OCI-LY1 (cell line): ENCODE data around the gene TARS1.
"Not testable (repeated sequence)": the region's sequence is repeated elsewhere in the genome, so short reads cannot be mapped to it uniquely, and the experiment has no call there.

Source experiments
- H2AFZ ChIP-seq: fragments of 200-600 bp; sonication (generic), shearing (Covaris generic); 2 replicates; pipeline ENCODE4 v1.6.0; 2014; ENCODE audit warnings: antibody characterized with exemption, mild to moderate bottlenecking, low read length
- H3F3A ChIP-seq: fragments of 200-600 bp; sonication (generic), shearing (Covaris generic); 2 replicates; pipeline ENCODE4 v1.6.0; 2014; ENCODE audit warnings: mild to moderate bottlenecking, antibody characterized with exemption, low read length, moderate library complexity; ENCODE audit not compliant: insufficient read depth
- H3K27ac ChIP-seq: fragments of 200-600 bp; sonication (generic); 2 replicates; pipeline ENCODE4 v1.5.1; 2014; ENCODE audit warnings: low read length, mixed run types, mild to moderate bottlenecking, low read depth; ENCODE audit not compliant: poor library complexity, severe bottlenecking
- H3K27me3 ChIP-seq: fragments of 200-600 bp; sonication (generic); 2 replicates; pipeline ENCODE4 v1.6.0; 2014; ENCODE audit warnings: antibody characterized with exemption, mild to moderate bottlenecking, low read length, moderate library complexity; ENCODE audit not compliant: insufficient read depth
- H3K36me3 ChIP-seq: fragments of 200-600 bp; sonication (generic); 2 replicates; pipeline ENCODE4 v1.6.1; 2014; ENCODE audit warnings: mild to moderate bottlenecking, antibody characterized with exemption, low read length, moderate library complexity, mixed read lengths; ENCODE audit not compliant: insufficient read depth
- H3K4me1 ChIP-seq: fragments of 200-600 bp; sonication (generic); 2 replicates; pipeline ENCODE4 v1.5.1; 2014; ENCODE audit warnings: mild to moderate bottlenecking, low read length, moderate library complexity; ENCODE audit not compliant: insufficient read depth, severe bottlenecking
- H3K4me2 ChIP-seq: fragments of 200-600 bp; sonication (generic), shearing (Covaris generic); 2 replicates; pipeline ENCODE4 v1.6.1; 2014; ENCODE audit warnings: low read length
- H3K4me3 ChIP-seq: fragments of 200-600 bp; sonication (generic); 2 replicates; pipeline ENCODE4 v1.5.1; 2014; ENCODE audit warnings: low read length, low read depth, mild to moderate bottlenecking, mixed read lengths; ENCODE audit not compliant: poor library complexity, severe bottlenecking
- H3K79me2 ChIP-seq: fragments of 200-600 bp; shearing (Covaris generic); 2 replicates; pipeline ENCODE4 v1.6.1; 2016; ENCODE audit warnings: mixed run types, low read length, mixed read lengths; ENCODE audit not compliant: insufficient read depth
- H3K9ac ChIP-seq: fragments of 200-600 bp; sonication (generic), shearing (Covaris generic); 2 replicates; pipeline ENCODE4 v1.6.1; 2014; ENCODE audit warnings: mild to moderate bottlenecking, low read length, mixed read lengths
- H3K9me2 ChIP-seq: fragments of 200-600 bp; sonication (generic), shearing (Covaris generic); 2 replicates; pipeline ENCODE4 v1.6.1; 2014; ENCODE audit warnings: low read depth, mild to moderate bottlenecking, low read length, mixed read lengths
- H3K9me3 ChIP-seq: fragments of 200-600 bp; shearing (Covaris generic); 2 replicates; pipeline ENCODE4 v1.6.1; 2014; ENCODE audit warnings: low read length, mixed read lengths
- H4K20me1 ChIP-seq: fragments of 200-600 bp; sonication (generic), shearing (Covaris generic); 2 replicates; pipeline ENCODE4 v1.6.0; 2016; ENCODE audit warnings: mild to moderate bottlenecking, low read length; ENCODE audit not compliant: insufficient read depth
- EZH2 ChIP-seq: fragments of 200-600 bp; sonication (generic), shearing (Covaris generic); IDR thresholded peaks from 2 replicates; pipeline ENCODE4 v1.8.0; 2017; ENCODE audit warnings: borderline replicate concordance, mixed run types, mild to moderate bottlenecking, antibody characterized with exemption, low read length, moderate library complexity, mixed read lengths
- TF ChIP-seq, protein P1 (sequence below): fragments of 200-600 bp; sonication (generic), shearing (Covaris generic); IDR thresholded peaks from 2 replicates; pipeline ENCODE4 v1.5.1; 2017; ENCODE audit warnings: mild to moderate bottlenecking, antibody characterized with exemption, low read length, moderate library complexity, mixed read lengths

TARS1 gene

DNA sequence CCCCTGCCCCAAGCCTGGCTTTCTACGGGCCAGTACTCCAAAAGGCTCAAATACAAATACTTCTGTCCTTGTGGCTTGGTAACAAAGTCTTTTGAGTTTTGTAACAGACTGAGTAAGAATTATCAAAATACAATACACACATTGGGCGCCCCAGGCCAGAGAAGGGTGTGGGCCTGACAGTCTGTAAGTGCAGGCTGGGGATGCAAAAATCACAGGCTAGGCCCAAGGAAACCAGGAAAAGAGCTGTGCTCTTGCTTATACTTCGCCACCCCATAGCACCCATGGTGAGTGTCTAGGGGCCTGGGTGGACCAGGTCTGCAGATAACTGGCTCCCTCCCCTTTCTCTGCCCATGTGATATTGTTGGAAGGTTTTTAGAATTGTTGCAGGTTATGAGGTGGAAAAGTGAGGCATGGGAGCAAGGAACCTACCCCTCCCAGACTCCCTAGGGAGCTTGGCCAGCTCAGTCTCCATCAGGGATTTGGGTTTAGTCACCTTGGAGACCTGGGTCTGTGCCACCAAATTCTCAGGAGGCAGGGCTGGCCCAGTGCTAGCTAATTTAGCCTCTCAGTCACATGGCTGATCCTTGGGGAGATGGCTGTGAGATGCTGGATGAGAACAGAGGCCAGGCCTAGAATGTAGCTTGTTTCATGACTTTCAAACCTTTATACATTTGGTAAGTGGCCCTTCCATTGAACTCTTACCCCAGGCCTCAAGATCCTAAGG, 72.9 kb downstream of the TARS1 start:
- Histone ChIP-seq H3K79me2 (no peaks in the 10 kb centered on the region), H3K4me3 (no peak overlapping the region), H3K4me2 (no peak overlapping the region), H4K20me1 (no peaks in the 10 kb centered on the region), H3K9me2 (no peaks in the 10 kb centered on the region), H3K9me3 (no peaks in the 10 kb centered on the region), H3K36me3 (no peaks in the 10 kb centered on the region), H3K9ac (no peak overlapping the region), H2AFZ (no peak overlapping the region), H3F3A (no peaks in the 10 kb centered on the region), H3K27me3 (no peaks in the 10 kb centered on the region), H3K27ac (no peak overlapping the region), H3K4me1 (no peaks in the 10 kb centered on the region)
- TF ChIP-seq, protein P1, sequence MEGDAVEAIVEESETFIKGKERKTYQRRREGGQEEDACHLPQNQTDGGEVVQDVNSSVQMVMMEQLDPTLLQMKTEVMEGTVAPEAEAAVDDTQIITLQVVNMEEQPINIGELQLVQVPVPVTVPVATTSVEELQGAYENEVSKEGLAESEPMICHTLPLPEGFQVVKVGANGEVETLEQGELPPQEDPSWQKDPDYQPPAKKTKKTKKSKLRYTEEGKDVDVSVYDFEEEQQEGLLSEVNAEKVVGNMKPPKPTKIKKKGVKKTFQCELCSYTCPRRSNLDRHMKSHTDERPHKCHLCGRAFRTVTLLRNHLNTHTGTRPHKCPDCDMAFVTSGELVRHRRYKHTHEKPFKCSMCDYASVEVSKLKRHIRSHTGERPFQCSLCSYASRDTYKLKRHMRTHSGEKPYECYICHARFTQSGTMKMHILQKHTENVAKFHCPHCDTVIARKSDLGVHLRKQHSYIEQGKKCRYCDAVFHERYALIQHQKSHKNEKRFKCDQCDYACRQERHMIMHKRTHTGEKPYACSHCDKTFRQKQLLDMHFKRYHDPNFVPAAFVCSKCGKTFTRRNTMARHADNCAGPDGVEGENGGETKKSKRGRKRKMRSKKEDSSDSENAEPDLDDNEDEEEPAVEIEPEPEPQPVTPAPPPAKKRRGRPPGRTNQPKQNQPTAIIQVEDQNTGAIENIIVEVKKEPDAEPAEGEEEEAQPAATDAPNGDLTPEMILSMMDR: no peak
- TF ChIP-seq EZH2: no peak

DNA sequence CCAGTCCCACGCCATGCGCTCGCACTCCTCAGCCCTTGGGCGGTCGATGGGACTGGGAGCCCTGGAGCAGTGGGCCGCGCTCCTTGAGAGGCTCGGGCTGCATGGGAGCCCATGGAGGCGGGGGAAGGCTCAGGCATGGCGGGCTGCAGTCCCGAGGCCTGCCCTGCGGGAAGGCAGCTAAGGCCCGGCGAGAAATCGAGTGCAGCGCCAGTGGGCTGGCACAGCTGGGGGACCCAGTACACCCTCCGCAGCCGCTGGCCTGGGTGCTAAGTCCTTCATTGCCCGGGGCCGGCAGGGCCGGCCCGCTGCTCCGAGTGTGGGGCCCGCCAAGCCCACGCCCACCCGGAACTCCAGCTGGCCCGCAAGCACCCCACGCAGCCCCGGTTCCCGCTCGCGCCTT, 74.6 kb downstream of the TARS1 start:
- H3K4me1 ChIP-seq, H3K27me3 ChIP-seq, H3K4me3 ChIP-seq, H4K20me1 ChIP-seq, H3F3A ChIP-seq, H3K9me2 ChIP-seq, H3K36me3 ChIP-seq, H3K9ac ChIP-seq, H3K79me2 ChIP-seq, H2AFZ ChIP-seq, H3K4me2 ChIP-seq, H3K27ac ChIP-seq, H3K9me3 ChIP-seq: not testable (repeated sequence)

DNA sequence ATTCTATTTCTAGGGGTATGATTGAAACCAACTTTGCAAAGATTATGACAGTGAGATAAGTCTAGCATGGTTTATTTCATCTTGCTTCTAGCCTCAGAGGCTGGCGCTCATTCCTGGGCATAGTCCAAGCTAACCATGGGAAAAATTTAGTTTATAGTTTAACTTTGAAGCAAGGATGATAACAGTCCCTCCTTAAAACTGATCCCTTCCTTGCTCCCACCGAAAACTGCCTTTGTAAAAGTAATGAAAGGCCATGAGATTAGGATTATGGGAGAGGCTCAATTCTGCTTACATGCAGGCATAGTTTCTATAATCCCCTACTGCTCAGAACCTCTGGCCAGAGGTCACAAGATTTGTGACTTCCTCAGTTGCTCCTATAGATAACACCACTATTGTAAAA, 75.7 kb downstream of the TARS1 start:
- H2AFZ ChIP-seq: no peak overlapping the region

More for the DNA sequence above, 75.7 kb downstream of the TARS1 start:
- Histone ChIP-seq H3K36me3 (no peaks in the 10 kb centered on the region), H3K4me3 (no peak overlapping the region), H3K27me3 (no peaks in the 10 kb centered on the region), H3K4me1 (no peaks in the 10 kb centered on the region), H3K9me3 (no peaks in the 10 kb centered on the region), H3K9me2 (no peaks in the 10 kb centered on the region), H3F3A (no peaks in the 10 kb centered on the region), H3K79me2 (no peaks in the 10 kb centered on the region), H4K20me1 (no peaks in the 10 kb centered on the region), H3K9ac (no peak overlapping the region), H3K27ac (no peak overlapping the region), H3K4me2 (no peak overlapping the region)
- TF ChIP-seq, protein P1: no peak
- no peak for TF ChIP-seq EZH2
